H1 (cell line): Measurements from ENCODE around the gene AIF1. TPM values are rescaled to one million over a fixed set of nuclear protein-coding genes. Genes with fewer than 3 reads are reported as not detected.

Experiments used
- CTCF ChIA-PET: fragments of 300-600 bp; sonication (Branson Sonifier 250); formaldehyde crosslinking; loops from one replicate; lab custom pipeline; 2021; ENCODE audit not compliant: partially characterized antibody; lab: Charles Lee
- POLR2A ChIA-PET: fragments of 300-600 bp; sonication (Branson Sonifier 250); formaldehyde crosslinking; loops from one replicate; lab custom pipeline; 2021; ENCODE audit warnings: inconsistent platforms; ENCODE audit not compliant: partially characterized antibody; lab: Charles Lee
- DNase-seq, 2 experiments: peaks; one replicate each; pipeline versions ENCODE4 v3.0.0 to v3.0.0-alpha.2; 2010 to 2022; ENCODE audit warnings: low spot score in 2 of 2, low read depth in 1 of 2, mixed read lengths in 1 of 2
- FAIRE-seq: peaks from 2 replicates; lab custom pipeline; 2011; peaks lifted over from hg19 to GRCh38; lab: Jason Lieb, UNC
- H2AFZ ChIP-seq: 2 replicates; pipeline ENCODE4 v1.8.1; 2012; ENCODE audit warnings: low read length, inconsistent platforms
- H2AK5ac ChIP-seq: 2 replicates; pipeline ENCODE4 v1.6.1; 2013; ENCODE audit warnings: low read depth, low read length
- H2BK120ac ChIP-seq: replicated peaks from 2 replicates; pipeline ENCODE3; 2013; ENCODE audit warnings: low read depth, low read length, inconsistent platforms
- H2BK12ac ChIP-seq: 2 replicates; pipeline ENCODE4 v1.6.1; 2013; ENCODE audit warnings: low read depth, low read length
- H2BK15ac ChIP-seq: 2 replicates; pipeline ENCODE4 v1.6.1; 2013; ENCODE audit warnings: low read length
- H2BK20ac ChIP-seq: 2 replicates; pipeline ENCODE4 v1.6.1; 2013; ENCODE audit warnings: low read length
- H2BK5ac ChIP-seq: 2 replicates; pipeline ENCODE4 v1.6.1; 2013; ENCODE audit warnings: low read depth, low read length
- H3K14ac ChIP-seq: 2 replicates; pipeline ENCODE4 v1.6.1; 2013; ENCODE audit warnings: inconsistent platforms; ENCODE audit not compliant: insufficient read length
- H3K18ac ChIP-seq: 2 replicates; pipeline ENCODE4 v1.6.1; 2013; ENCODE audit warnings: low read length; ENCODE audit errors: extremely low read depth
- H3K23ac ChIP-seq: 2 replicates; pipeline ENCODE4 v1.6.1; 2013; ENCODE audit warnings: inconsistent platforms; ENCODE audit not compliant: insufficient read length
- H3K23me2 ChIP-seq: 2 replicates; pipeline ENCODE4 v1.6.1; 2013; ENCODE audit warnings: low read depth, low read length
- H3K27ac ChIP-seq: 2 replicates; pipeline ENCODE4 v1.6.1; 2011; ENCODE audit warnings: low read depth, low read length, inconsistent platforms
- H3K27me3 ChIP-seq, 4 experiments: replicated peaks in 1 of 4; 1 replicate in 1 of 4; 2 replicates in 3 of 4; pipeline versions ENCODE4 v1.6.1 to v1.8.1; 2011 to 2013; ENCODE audit warnings: low read length in 3 of 4, mild to moderate bottlenecking in 3 of 4, inconsistent platforms in 2 of 4, mixed read lengths in 2 of 4, moderate library complexity in 1 of 4; ENCODE audit not compliant: control insufficient read depth in 3 of 4, insufficient read depth in 3 of 4; ENCODE audit errors: extremely low read depth in 1 of 4
- H3K36me3 ChIP-seq, 4 experiments: 2 replicates each; pipeline versions ENCODE4 v1.6.1 to v1.8.1; 2011 to 2013; ENCODE audit warnings: mild to moderate bottlenecking in 4 of 4, low read length in 3 of 4, moderate library complexity in 2 of 4, control low read depth in 1 of 4, inconsistent platforms in 1 of 4; ENCODE audit not compliant: insufficient read depth in 4 of 4, control insufficient read depth in 2 of 4
- H3K4ac ChIP-seq: replicated peaks from 2 replicates; pipeline ENCODE3; 2013; ENCODE audit warnings: low read length, low read depth, mixed read lengths, inconsistent platforms; ENCODE audit not compliant: insufficient read length
- H3K4me1 ChIP-seq, 4 experiments: replicated peaks in 1 of 4; 1 replicate in 1 of 4; 2 replicates in 3 of 4; pipeline versions ENCODE4 v1.6.1 to v1.8.1; 2011 to 2013; ENCODE audit warnings: low read length in 3 of 4, inconsistent platforms in 2 of 4, mixed read lengths in 1 of 4; ENCODE audit not compliant: insufficient read depth in 4 of 4, control insufficient read depth in 3 of 4
- H3K4me2 ChIP-seq, 2 experiments: 2 replicates each; pipeline versions ENCODE4 v1.6.1 to v1.8.1; 2011 to 2013; ENCODE audit warnings: low read depth in 2 of 2, low read length in 2 of 2, control low read depth in 1 of 2, inconsistent platforms in 1 of 2, mild to moderate bottlenecking in 1 of 2; ENCODE audit not compliant: insufficient read depth in 1 of 2
- H3K4me3 ChIP-seq, 4 experiments: fragments of 200-600, 300-600 bp in 1 of 4; sonication (generic), shearing (Covaris generic), sonication (Bioruptor Twin) in 1 of 4; 2 replicates each; pipeline versions ENCODE4 v1.5.1 to v1.8.1; 2011 to 2016; ENCODE audit warnings: low read length in 4 of 4, low read depth in 3 of 4, control low read depth in 2 of 4, inconsistent platforms in 2 of 4, mild to moderate bottlenecking in 2 of 4, mixed read lengths in 1 of 4, moderate library complexity in 1 of 4; ENCODE audit not compliant: insufficient read depth in 2 of 4; ENCODE audit errors: extremely low read depth in 1 of 4
- H3K56ac ChIP-seq: replicated peaks from 2 replicates; pipeline ENCODE3; 2013; ENCODE audit warnings: low read depth, mild to moderate bottlenecking, mixed read lengths, low read length, inconsistent platforms; ENCODE audit not compliant: insufficient read length
- H3K79me1 ChIP-seq: 2 replicates; pipeline ENCODE4 v1.6.1; 2013; ENCODE audit warnings: low read depth, low read length, control low read depth
- H3K79me2 ChIP-seq, 2 experiments: 2 replicates each; pipeline versions ENCODE4 v1.6.1 to v1.8.1; 2012 to 2013; ENCODE audit warnings: low read length in 2 of 2, mild to moderate bottlenecking in 2 of 2, inconsistent platforms in 1 of 2; ENCODE audit not compliant: insufficient read depth in 2 of 2, control insufficient read depth in 1 of 2
- H3K9ac ChIP-seq, 4 experiments: replicated peaks in 1 of 4; 1 replicate in 1 of 4; 2 replicates in 3 of 4; pipeline versions ENCODE4 v1.6.1 to v1.8.1; 2011 to 2013; ENCODE audit warnings: low read depth in 3 of 4, low read length in 3 of 4, control low read depth in 2 of 4, mild to moderate bottlenecking in 2 of 4, moderate library complexity in 2 of 4, inconsistent platforms in 1 of 4; ENCODE audit errors: extremely low read depth in 1 of 4
- H3K9me3 ChIP-seq, 2 experiments: 2 replicates each; pipeline versions ENCODE4 v1.6.1 to v1.8.1; 2012 to 2013; ENCODE audit warnings: mild to moderate bottlenecking in 2 of 2, moderate library complexity in 2 of 2, control low read depth in 1 of 2, inconsistent platforms in 1 of 2, low read depth in 1 of 2, low read length in 1 of 2, mixed read lengths in 1 of 2; ENCODE audit not compliant: insufficient read depth in 2 of 2
- H4K20me1 ChIP-seq, 2 experiments: replicated peaks in 1 of 2; 2 replicates each; pipeline versions ENCODE3 to v1.8.1; 2011 to 2013; ENCODE audit warnings: inconsistent platforms in 2 of 2, low read length in 2 of 2, mild to moderate bottlenecking in 1 of 2; ENCODE audit not compliant: insufficient read depth in 2 of 2, control insufficient read depth in 1 of 2
- H4K5ac ChIP-seq: 2 replicates; pipeline ENCODE4 v1.6.1; 2013; ENCODE audit warnings: low read length, low read depth, mixed read lengths, inconsistent platforms; ENCODE audit not compliant: insufficient read length
- H4K8ac ChIP-seq: 2 replicates; pipeline ENCODE4 v1.8.0; 2013; ENCODE audit warnings: mild to moderate bottlenecking, moderate library complexity, low read length, inconsistent platforms; ENCODE audit not compliant: insufficient read depth; ENCODE audit errors: extremely low read depth
- H4K91ac ChIP-seq: replicated peaks from 2 replicates; pipeline ENCODE3; 2013; ENCODE audit warnings: low read length, mixed read lengths, inconsistent platforms; ENCODE audit not compliant: insufficient read length
- WGBS, 2 experiments: shearing (Covaris generic) in 1 of 2; methylation state at CpG; one replicate each; pipeline versions ENCODE4 v1.1.6 to v1.1.7; 2013 to 2015; ENCODE audit warnings: low lambda C conversion rate in 2 of 2, mixed read lengths in 2 of 2, inconsistent platforms in 1 of 2, low coverage in 1 of 2, missing lambda C conversion rate in 1 of 2; ENCODE audit not compliant: insufficient replicate concordance in 2 of 2, insufficient coverage in 1 of 2, insufficient read length in 1 of 2; ENCODE audit errors: extremely low coverage in 1 of 2, missing lambda C conversion rate in 1 of 2; 5-methylcytosine and 5-hydroxymethylcytosine counted together
- polyA plus RNA-seq, 7 experiments: library from polyadenylated mRNA; depleted of rRNA in 3 of 7; stranded (reverse) in 5 of 7; unstranded in 2 of 7; fragments of >200 nt in 5 of 7; fragments of 200-250 nt in 2 of 7; gene quantifications; 1 replicate in 5 of 7; 2 replicates in 1 of 7; 4 replicates in 1 of 7; pipeline versions ENCODE4 v1.2.1 to v1.2.3, GENCODE V29; 2011 to 2013; ENCODE audit warnings: missing spikeins in 2 of 7, mixed read lengths in 2 of 7
- total RNA-seq: library from RNA; stranded (reverse); fragmentation: NEBNext Ultra II Directional; extraction: Animal tissue kit (Norgen Biotek cat#: 25700); gene quantifications from 2 replicates; pipeline ENCODE4 v1.2.1, GENCODE V29; 2021

AIF1 gene
- total and polyA plus RNA-seq, 2 of the 8 experiments (the other 6 are each of a cell fraction or from before 2014, with no cell fraction given): 6.3 to 9.8 TPM

DNA sequence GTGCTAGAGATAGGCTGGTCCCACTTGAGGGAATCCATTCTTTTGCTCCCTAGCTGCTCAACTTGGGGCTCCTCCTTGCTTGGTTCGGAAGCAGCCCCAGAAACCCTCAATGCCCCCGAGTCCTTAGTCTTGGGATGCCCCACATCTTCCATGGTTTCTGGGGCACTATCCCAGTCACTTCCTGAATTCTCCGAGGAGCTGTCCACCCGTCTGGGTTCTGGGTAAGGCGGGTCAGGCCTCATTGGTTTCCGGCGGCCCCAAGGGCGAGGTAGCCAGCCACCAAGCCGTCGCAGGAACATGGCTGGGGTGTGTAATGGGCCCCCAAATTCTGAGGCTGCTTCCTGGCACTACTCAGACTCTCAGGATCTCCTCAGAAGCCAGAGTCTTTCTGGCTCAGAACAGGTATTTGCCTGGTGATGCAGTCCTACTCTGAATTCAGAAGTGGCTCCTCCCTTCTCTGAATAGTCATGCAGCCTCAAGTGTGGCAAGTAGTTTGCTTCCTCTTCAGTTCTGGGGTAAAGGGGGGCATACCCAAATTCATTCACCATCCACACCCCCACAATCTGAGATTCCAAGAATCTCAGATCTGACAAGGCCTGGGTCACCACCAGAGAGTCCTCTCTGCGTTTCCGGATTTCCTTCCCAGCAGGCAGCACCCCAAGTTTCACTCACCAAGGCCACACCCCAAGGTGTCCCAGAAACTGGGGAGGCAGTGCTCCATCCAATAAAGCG lies 44.8 kb downstream of the AIF1 start:
- H2BK5ac ChIP-seq: 0 out of 2 replicates have a peak overlapping the region, but pooled peaks have one; percentile 1
- H2BK12ac ChIP-seq: no peak overlapping the region
- peaks cover 0 to 15% (median 4%) of the 10 kb centered on the region in 4 experiments; a peak in 5 of 7 replicates for H3K4me1 ChIP-seq
- POLR2A ChIA-PET: interaction anchor here (0.6 to 25.5 kb wide), 13 partner anchors 6 to 168 kb away, joined by 3 to 883 read pairs (median 13); partner anchors contain the start of genes AIF1, APOM, ATP6V1G2 and BAG6
- no peak for FAIRE-seq
- H2BK120ac ChIP-seq: no peak overlapping the region
- peak overlapping the region; percentile 85 to 94 (median 88) for H3K4me3 ChIP-seq
- peak overlapping the region; percentile 8; the same call in 1 of the 2 replicates for H2BK15ac ChIP-seq
- H3K14ac ChIP-seq: peak overlapping the region; percentile 71
- peak overlapping the region; percentile 63 for H3K27ac ChIP-seq
- no peak for DNase-seq
- H3K9ac ChIP-seq: peak overlapping the region; percentile 75 to 93 (median 82)
- peaks cover 9% of the 10 kb centered on the region for H3K79me1 ChIP-seq
- H3K23me2 ChIP-seq: peaks cover 8% of the 10 kb centered on the region
- H3K23ac ChIP-seq: no peak overlapping the region
- peaks cover 0 to 3% of the 10 kb centered on the region in 2 experiments for H4K20me1 ChIP-seq
- peak overlapping the region; percentile 94 to 95 for H3K4me2 ChIP-seq
- H2BK20ac ChIP-seq: no peak overlapping the region
- no peak overlapping the region for H2AK5ac ChIP-seq
- no peaks in the 10 kb centered on the region for H3K27me3 ChIP-seq
- H4K91ac ChIP-seq: peak overlapping the region; percentile 76
- CTCF ChIA-PET: interaction anchor here (0.9 to 1.5 kb wide), 5 partner anchors 7 to 173 kb away, joined by 4 to 6 read pairs (median 5); partner anchors contain the start of gene BAG6
- 63% methylated on average over 13 of the region's 13 CpGs; no CpG with 5 or more reads in 1 of the 2 experiments for WGBS, 2 experiments
- H3K4ac ChIP-seq: peak overlapping the region; percentile 19
- no peaks in the 10 kb centered on the region for H3K9me3 ChIP-seq
- H4K8ac ChIP-seq: peak overlapping the region; percentile 94
- peak overlapping the region; percentile 73 for H4K5ac ChIP-seq
- H2AFZ ChIP-seq: peak overlapping the region; percentile 84; the same call in 1 of the 2 replicates
- peaks cover 0 to 39% of the 10 kb centered on the region in 2 experiments; a peak in 3 of 4 replicates for H3K79me2 ChIP-seq
- H3K18ac ChIP-seq: no peak overlapping the region; the same call in 1 of the 2 replicates
- H3K36me3 ChIP-seq: peaks cover 4 to 19% (median 9%) of the 10 kb centered on the region in 4 experiments; a peak in 6 of 8 replicates
- peak overlapping the region; percentile 77 for H3K56ac ChIP-seq
